Breast epithelium (tissue), 3 donors: ENCODE data around the gene NCKAP5.

Experiments
- POLR2AphosphoS5 ChIP-seq, 3 donors: sonication (generic); formaldehyde crosslinking; IDR thresholded peaks; one replicate each; pipeline ENCODE4 v1.6.1; 2017; ENCODE audit warnings: antibody characterized with exemption in 3 of 3
- TF ChIP-seq, protein P1 (sequence below), 3 donors: fragments of 450-650 bp; IDR thresholded peaks; one replicate each; pipeline ENCODE4 v1.5.1; 2016 to 2017; ENCODE audit warnings: antibody characterized with exemption in 3 of 3, mild to moderate bottlenecking in 3 of 3, moderate library complexity in 3 of 3

DNA sequence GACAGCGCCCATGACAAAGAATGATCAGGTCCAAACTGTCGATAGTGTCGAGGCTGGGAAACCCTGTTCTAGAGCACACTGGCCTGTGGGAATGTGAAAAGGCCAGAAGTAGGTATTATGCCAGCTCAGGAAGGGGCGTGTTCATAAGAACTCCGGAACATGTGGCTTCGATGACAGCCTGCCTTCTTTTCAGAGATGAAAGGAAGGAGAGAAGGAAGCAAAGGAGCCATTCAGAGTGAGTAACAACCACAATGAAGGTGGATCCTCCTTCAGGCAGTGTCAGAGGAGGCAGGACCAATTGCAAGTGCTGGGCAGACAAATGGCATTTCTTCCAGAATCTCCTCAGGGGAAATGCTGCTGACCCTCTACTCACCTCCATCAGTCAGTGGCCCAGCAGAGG, 58.5 kb downstream of the NCKAP5 start:
- no peak for TF ChIP-seq POLR2AphosphoS5 (IDR thresholded peaks at IDR 0.05)
- TF ChIP-seq, protein P1, sequence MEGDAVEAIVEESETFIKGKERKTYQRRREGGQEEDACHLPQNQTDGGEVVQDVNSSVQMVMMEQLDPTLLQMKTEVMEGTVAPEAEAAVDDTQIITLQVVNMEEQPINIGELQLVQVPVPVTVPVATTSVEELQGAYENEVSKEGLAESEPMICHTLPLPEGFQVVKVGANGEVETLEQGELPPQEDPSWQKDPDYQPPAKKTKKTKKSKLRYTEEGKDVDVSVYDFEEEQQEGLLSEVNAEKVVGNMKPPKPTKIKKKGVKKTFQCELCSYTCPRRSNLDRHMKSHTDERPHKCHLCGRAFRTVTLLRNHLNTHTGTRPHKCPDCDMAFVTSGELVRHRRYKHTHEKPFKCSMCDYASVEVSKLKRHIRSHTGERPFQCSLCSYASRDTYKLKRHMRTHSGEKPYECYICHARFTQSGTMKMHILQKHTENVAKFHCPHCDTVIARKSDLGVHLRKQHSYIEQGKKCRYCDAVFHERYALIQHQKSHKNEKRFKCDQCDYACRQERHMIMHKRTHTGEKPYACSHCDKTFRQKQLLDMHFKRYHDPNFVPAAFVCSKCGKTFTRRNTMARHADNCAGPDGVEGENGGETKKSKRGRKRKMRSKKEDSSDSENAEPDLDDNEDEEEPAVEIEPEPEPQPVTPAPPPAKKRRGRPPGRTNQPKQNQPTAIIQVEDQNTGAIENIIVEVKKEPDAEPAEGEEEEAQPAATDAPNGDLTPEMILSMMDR (IDR thresholded peaks at IDR 0.05), result no peak
